Globus pallidus (tissue), 1 donor: ENCODE data around the gene CYP4B1.

Experiments used
- DNase-seq: peaks from one replicate; pipeline ENCODE4 v3.0.0-alpha.2; 2015; ENCODE audit warnings: low spot score

CYP4B1 gene

GRCh38 chr1:46797696-46798470, 963 bp upstream of the CYP4B1 start:
- no peak for DNase-seq

- no peak for DNase-seq
Measured at GRCh38 chr1:46800742-46801141, 1.9 kb downstream of the CYP4B1 start.

GRCh38 chr1:46801323-46802055, 2.6 kb downstream of the CYP4B1 start:
- no peak for DNase-seq

- no peak for DNase-seq
Measured at GRCh38 chr1:46802081-46802480, 3.2 kb downstream of the CYP4B1 start.

GRCh38 chr1:46802901-46803574, 4.2 kb downstream of the CYP4B1 start:
- DNase-seq = no peak

- DNase-seq = no peak
Measured at GRCh38 chr1:46804027-46804889, 5.4 kb downstream of the CYP4B1 start.

- no peak for DNase-seq
Measured at GRCh38 chr1:46804926-46805325, 6.1 kb downstream of the CYP4B1 start.

- DNase-seq = no peak
Measured at GRCh38 chr1:46805755-46806154, 6.9 kb downstream of the CYP4B1 start.

GRCh38 chr1:46806196-46807020, 7.6 kb downstream of the CYP4B1 start:
- no peak for DNase-seq

- no peak for DNase-seq
Measured at GRCh38 chr1:46807046-46807972, 8.5 kb downstream of the CYP4B1 start.

- no peak for DNase-seq
Measured at GRCh38 chr1:46809071-46809470, 10.2 kb downstream of the CYP4B1 start.

GRCh38 chr1:46809904-46810303, 11.1 kb downstream of the CYP4B1 start:
- DNase-seq = no peak

GRCh38 chr1:46810596-46810995, 11.8 kb downstream of the CYP4B1 start:
- no peak for DNase-seq

- no peak for DNase-seq
Measured at GRCh38 chr1:46811053-46811452, 12.2 kb downstream of the CYP4B1 start.

GRCh38 chr1:46812065-46812963, 13.5 kb downstream of the CYP4B1 start:
- DNase-seq = no peak

GRCh38 chr1:46812996-46813857, 14.4 kb downstream of the CYP4B1 start:
- no peak for DNase-seq

GRCh38 chr1:46813858-46814396, 15.1 kb downstream of the CYP4B1 start:
- DNase-seq = no peak

- DNase-seq = no peak
Measured at GRCh38 chr1:46815133-46815532, 16.3 kb downstream of the CYP4B1 start.
